IMR-90 (cell line): ENCODE measurements around the gene RILPL2. TPM values are rescaled to one million over a fixed set of nuclear protein-coding genes. Genes with fewer than 3 reads are reported as not detected.

ENCODE experiments used
- ATAC-seq: fragments of 200-7000 bp; cut with Tn5 transposase; 2 replicates; pipeline ENCODE4 v1.9.1; 2020; ENCODE audit warnings: low read depth, mild to moderate bottlenecking, moderate library complexity
- BruUV-seq: library from RNA; stranded (reverse); fragments of 400-500 nt; replicated peaks from 2 replicates; lab custom pipeline; 2021; lab: Mats Ljungman, UMichigan
- CTCF ChIA-PET: fragments of 300-600 bp; formaldehyde crosslinking; extraction: SDS; loops from one replicate; lab custom pipeline; 2021; ENCODE audit warnings: antibody characterized with exemption; lab: Yijun Ruan, JAX
- POLR2A ChIA-PET: fragments of 300-600 bp; sonication (Branson Sonifier 250); formaldehyde crosslinking; loops from one replicate; lab custom pipeline; 2022; ENCODE audit warnings: antibody characterized with exemption; ENCODE audit not compliant: unreplicated experiment; lab: Charles Lee
- DNase-seq: peaks from one replicate; pipeline ENCODE4 v3.0.0; 2013
- H2AFZ ChIP-seq: replicated peaks from 2 replicates; pipeline ENCODE3; 2013; ENCODE audit warnings: low read length, mild to moderate bottlenecking; ENCODE audit not compliant: poor library complexity
- H2AK5ac ChIP-seq: 2 replicates; pipeline ENCODE4 v1.6.1; 2013; ENCODE audit warnings: low read depth, low read length, inconsistent platforms
- H2AK9ac ChIP-seq: replicated peaks from 2 replicates; pipeline ENCODE3; 2013; ENCODE audit warnings: mild to moderate bottlenecking, low read depth, low read length, moderate library complexity; ENCODE audit not compliant: poor library complexity
- H2BK120ac ChIP-seq: 2 replicates; pipeline ENCODE4 v1.6.1; 2013; ENCODE audit warnings: low read depth, low read length, inconsistent platforms
- H2BK15ac ChIP-seq: 3 replicates; pipeline ENCODE4 v1.6.1; 2013; ENCODE audit warnings: low read depth, low read length, inconsistent platforms
- H2BK20ac ChIP-seq: 2 replicates; pipeline ENCODE4 v1.6.1; 2013; ENCODE audit warnings: low read depth, mild to moderate bottlenecking, inconsistent platforms, low read length, moderate library complexity
- H2BK5ac ChIP-seq: 2 replicates; pipeline ENCODE4 v1.6.1; 2013; ENCODE audit warnings: mild to moderate bottlenecking, low read depth, low read length, inconsistent platforms; ENCODE audit not compliant: poor library complexity, severe bottlenecking
- H3K14ac ChIP-seq: replicated peaks from 2 replicates; pipeline ENCODE4 v1.6.1; 2013; ENCODE audit warnings: low read depth, low read length, inconsistent platforms
- H3K18ac ChIP-seq: 2 replicates; pipeline ENCODE4 v1.6.1; 2013; ENCODE audit warnings: low read depth, low read length, control low read depth
- H3K23ac ChIP-seq: 2 replicates; pipeline ENCODE4 v1.6.1; 2013; ENCODE audit warnings: low read depth, low read length, inconsistent platforms
- H3K27ac ChIP-seq: 2 replicates; pipeline ENCODE4 v1.5.1; 2013; ENCODE audit warnings: mild to moderate bottlenecking, control low read depth, low read length; ENCODE audit not compliant: insufficient read depth
- H3K27me3 ChIP-seq: 2 replicates; pipeline ENCODE4 v1.6.1; 2013; ENCODE audit warnings: low read length; ENCODE audit not compliant: control insufficient read depth, insufficient read depth
- H3K36me3 ChIP-seq: 2 replicates; pipeline ENCODE4 v1.6.1; 2013; ENCODE audit warnings: low read length, mixed read lengths; ENCODE audit not compliant: control insufficient read depth, insufficient read depth
- H3K4ac ChIP-seq: 2 replicates; pipeline ENCODE4 v1.6.1; 2013; ENCODE audit warnings: low read depth, low read length, inconsistent platforms
- H3K4me1 ChIP-seq: 2 replicates; pipeline ENCODE4 v1.6.1; 2013; ENCODE audit warnings: low read length, mixed read lengths; ENCODE audit not compliant: control insufficient read depth, insufficient read depth
- H3K4me2 ChIP-seq: 2 replicates; pipeline ENCODE4 v1.6.1; 2013; ENCODE audit warnings: low read depth, mild to moderate bottlenecking, control low read depth, low read length, moderate library complexity
- H3K4me3 ChIP-seq: 2 replicates; pipeline ENCODE4 v1.5.1; 2013; ENCODE audit warnings: low read depth, mild to moderate bottlenecking, control low read depth, low read length, moderate library complexity; ENCODE audit not compliant: insufficient read depth
- H3K56ac ChIP-seq: 2 replicates; pipeline ENCODE4 v1.6.1; 2013; ENCODE audit warnings: low read length, inconsistent platforms; ENCODE audit not compliant: insufficient read depth; ENCODE audit errors: extremely low read depth
- H3K79me1 ChIP-seq, 2 experiments: 2 replicates each; pipeline ENCODE4 v1.6.1; 2013; ENCODE audit warnings: low read length in 2 of 2, inconsistent platforms in 1 of 2, low read depth in 1 of 2
- H3K9ac ChIP-seq: 2 replicates; pipeline ENCODE4 v1.6.1; 2013; ENCODE audit warnings: low read depth, low read length, control low read depth
- H3K9me1 ChIP-seq: 2 replicates; pipeline ENCODE4 v1.6.1; 2013; ENCODE audit warnings: low read length, inconsistent platforms; ENCODE audit not compliant: insufficient read depth
- H3K9me3 ChIP-seq: 2 replicates; pipeline ENCODE4 v1.6.1; 2013; ENCODE audit warnings: low read length; ENCODE audit not compliant: control insufficient read depth, insufficient read depth
- H4K20me1 ChIP-seq: 2 replicates; pipeline ENCODE4 v1.6.1; 2013; ENCODE audit warnings: low read length, inconsistent platforms; ENCODE audit not compliant: insufficient read depth
- H4K5ac ChIP-seq: 2 replicates; pipeline ENCODE4 v1.6.1; 2013; ENCODE audit warnings: mild to moderate bottlenecking, low read depth, low read length, control low read depth
- H4K8ac ChIP-seq, 2 experiments: 2 replicates each; pipeline ENCODE4 v1.6.1; 2013; ENCODE audit warnings: low read depth in 2 of 2, low read length in 2 of 2, control low read depth in 1 of 2, inconsistent platforms in 1 of 2
- H4K91ac ChIP-seq: 2 replicates; pipeline ENCODE4 v1.6.1; 2013; ENCODE audit warnings: low read depth, low read length, inconsistent platforms; ENCODE audit not compliant: insufficient read depth
- BHLHE40 ChIP-seq: fragments of 150-350 bp; IDR thresholded peaks from 2 replicates; pipeline ENCODE4 v1.6.1; 2016; ENCODE audit warnings: mild to moderate bottlenecking, low read depth, low read length
- CEBPB ChIP-seq: IDR thresholded peaks from 2 replicates; pipeline ENCODE4 v1.6.1; 2012; ENCODE audit warnings: low read depth, low read length, improper control_type of control experiment
- CHD1 ChIP-seq: IDR thresholded peaks from 2 replicates; pipeline ENCODE4 v1.6.1; 2012; ENCODE audit warnings: low read depth, low read length, improper control_type of control experiment
- FOS ChIP-seq: fragments of 150-350 bp; IDR thresholded peaks from 2 replicates; pipeline ENCODE4 v1.6.1; 2016; ENCODE audit warnings: low read depth, low read length
- MAFK ChIP-seq: IDR thresholded peaks from 2 replicates; pipeline ENCODE4 v1.6.1; 2012; ENCODE audit warnings: low read depth, low read length, improper control_type of control experiment
- MAZ ChIP-seq: IDR thresholded peaks from 2 replicates; pipeline ENCODE4 v1.6.1; 2012; ENCODE audit warnings: low read depth, mild to moderate bottlenecking, low read length, improper control_type of control experiment, moderate library complexity, borderline replicate concordance
- MXI1 ChIP-seq: IDR thresholded peaks from 2 replicates; pipeline ENCODE4 v1.6.1; 2012; ENCODE audit warnings: low read depth, mild to moderate bottlenecking, low read length, moderate library complexity, borderline replicate concordance
- NFE2L2 ChIP-seq: fragments of 150-350 bp; IDR thresholded peaks from 2 replicates; pipeline ENCODE4 v1.6.1; 2016; ENCODE audit warnings: low read depth, mild to moderate bottlenecking, low read length
- POLR2A ChIP-seq: IDR thresholded peaks from 2 replicates; pipeline ENCODE4 v1.6.1; 2012; ENCODE audit warnings: mild to moderate bottlenecking, low read depth, low read length
- RAD21 ChIP-seq: IDR thresholded peaks from 2 replicates; pipeline ENCODE4 v1.6.1; 2012; ENCODE audit warnings: low read length, improper control_type of control experiment
- RCOR1 ChIP-seq: IDR thresholded peaks from 2 replicates; pipeline ENCODE4 v1.6.1; 2012; ENCODE audit warnings: mild to moderate bottlenecking, low read length, improper control_type of control experiment; ENCODE audit not compliant: insufficient replicate concordance
- RFX5 ChIP-seq: IDR thresholded peaks from 2 replicates; pipeline ENCODE4 v1.8.0; 2012; ENCODE audit warnings: low read depth, mild to moderate bottlenecking, low read length, moderate library complexity
- SMC3 ChIP-seq: fragments of 150-350 bp; IDR thresholded peaks from 2 replicates; pipeline ENCODE4 v1.6.1; 2016; ENCODE audit warnings: low read depth, mild to moderate bottlenecking, antibody characterized with exemption, low read length, moderate library complexity
- WGBS, 2 experiments: methylation state at CpG; one replicate each; pipeline versions ENCODE4 v1.1.5 to v1.1.7; 2013; ENCODE audit warnings: missing lambda C conversion rate in 2 of 2; ENCODE audit not compliant: insufficient read length in 1 of 2; ENCODE audit errors: extremely low coverage in 2 of 2; 5-methylcytosine and 5-hydroxymethylcytosine counted together
- dilution Hi-C: fragments of 300-500 bp; cut with HindIII; formaldehyde crosslinking; loops from one replicate; pipeline ENCODE4 v1.14.3; 2018; ENCODE audit warnings: low sequenced_read_pairs; ENCODE audit not compliant: unreplicated experiment
- in situ Hi-C: fragments of 300-500 bp; cut with MboI; formaldehyde crosslinking; loops from 3 replicates; pipeline ENCODE4 v1.14.3; 2019; ENCODE audit warnings: low sequenced_read_pairs, inconsistent platforms, mixed read lengths
- intact Hi-C: fragments of 100-400 bp; cut with micrococcal nuclease; formaldehyde crosslinking; loops from 2 replicates; pipeline ENCODE4 v1.10.0; 2022
- polyA plus RNA-seq, 3 experiments: library from polyadenylated mRNA; depleted of rRNA; stranded (reverse); fragments of >200 nt; gene quantifications; 2 replicates each; pipeline ENCODE4 v1.2.3, GENCODE V29; 2012; ENCODE audit warnings: low replicate concordance in 1 of 3
- total RNA-seq: library from RNA; depleted of rRNA; stranded (reverse); fragments of >200 nt; gene quantifications from 2 replicates; pipeline ENCODE4 v1.2.3, GENCODE V29; 2012
- TF ChIP-seq, protein P1 (sequence below): fragments of 150-350 bp; IDR thresholded peaks from 2 replicates; pipeline ENCODE4 v1.6.1; 2016; ENCODE audit warnings: low read depth, mild to moderate bottlenecking, low read length, moderate library complexity, borderline replicate concordance
- TF ChIP-seq, protein P2 (sequence below): fragments of 150-350 bp; IDR thresholded peaks from 2 replicates; pipeline ENCODE4 v1.6.1; 2017; ENCODE audit warnings: mild to moderate bottlenecking, antibody characterized with exemption, low read length, low read depth
- TF ChIP-seq, protein P3 (sequence below): conservative IDR thresholded peaks from 2 replicates; pipeline ENCODE4 v1.5.1; 2012; ENCODE audit warnings: mild to moderate bottlenecking, low read depth, low read length, improper control_type of control experiment

RILPL2 gene
- total and polyA plus RNA-seq, 2 of the 4 experiments (the other 2 are of a cell fraction): 1.8 to 2.2 TPM

DNA sequence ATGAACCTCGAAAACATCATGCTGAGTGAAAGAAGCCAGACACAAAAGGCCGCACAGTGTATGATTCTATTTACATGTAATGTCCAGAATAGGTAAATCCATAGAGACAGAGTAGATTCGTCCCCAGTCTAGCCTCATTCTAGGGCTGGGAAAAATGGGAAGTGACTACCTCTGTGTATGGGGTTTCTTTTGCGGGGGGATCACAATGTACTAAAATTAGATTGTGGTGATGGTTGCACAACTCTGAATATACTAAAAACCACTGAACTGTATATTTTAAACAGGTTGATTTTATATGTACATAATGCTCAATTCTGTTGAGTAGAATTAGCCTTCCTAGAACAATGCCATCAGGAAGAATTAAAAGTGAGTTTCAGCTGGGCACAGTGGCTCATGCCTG lies 6.3 kb upstream of the RILPL2 start:
- Histone ChIP-seq H3K9me1 (0 out of 2 replicates have a peak, but pooled peaks cover 2% of the 10 kb centered on the region), H3K9ac (no peak overlapping the region), H3K4ac (no peak overlapping the region), H4K8ac (no peak overlapping the region), H2AK9ac (no peak overlapping the region), H3K9me3 (no peaks in the 10 kb centered on the region), H3K56ac (no peak overlapping the region), H2AFZ (no peak overlapping the region), H4K91ac (no peak overlapping the region), H2BK15ac (no peak overlapping the region), H3K79me1 (no peaks in the 10 kb centered on the region), H3K4me1 (peaks cover 7% of the 10 kb centered on the region; the same call in 1 of the 2 replicates), H2BK5ac (no peak overlapping the region), H3K27ac (no peak overlapping the region), H2AK5ac (no peak overlapping the region), H2BK120ac (no peak overlapping the region), H3K18ac (no peak overlapping the region), H3K27me3 (no peaks in the 10 kb centered on the region), H3K14ac (no peak overlapping the region), H3K23ac (no peak overlapping the region), H3K36me3 (no peaks in the 10 kb centered on the region), H4K20me1 (no peaks in the 10 kb centered on the region), H3K4me3 (no peak overlapping the region), H4K5ac (no peak overlapping the region), H2BK20ac (no peak overlapping the region), H3K4me2 (no peak overlapping the region)
- no peak for DNase-seq
- no peak for TF ChIP-seq RFX5
- TF ChIP-seq MAZ: no peak
- TF ChIP-seq CEBPB: no peak
- no peak for TF ChIP-seq POLR2A
- TF ChIP-seq, protein P1, sequence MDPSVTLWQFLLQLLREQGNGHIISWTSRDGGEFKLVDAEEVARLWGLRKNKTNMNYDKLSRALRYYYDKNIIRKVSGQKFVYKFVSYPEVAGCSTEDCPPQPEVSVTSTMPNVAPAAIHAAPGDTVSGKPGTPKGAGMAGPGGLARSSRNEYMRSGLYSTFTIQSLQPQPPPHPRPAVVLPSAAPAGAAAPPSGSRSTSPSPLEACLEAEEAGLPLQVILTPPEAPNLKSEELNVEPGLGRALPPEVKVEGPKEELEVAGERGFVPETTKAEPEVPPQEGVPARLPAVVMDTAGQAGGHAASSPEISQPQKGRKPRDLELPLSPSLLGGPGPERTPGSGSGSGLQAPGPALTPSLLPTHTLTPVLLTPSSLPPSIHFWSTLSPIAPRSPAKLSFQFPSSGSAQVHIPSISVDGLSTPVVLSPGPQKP: no peak
- TF ChIP-seq FOS: no peak
- TF ChIP-seq, protein P2, sequence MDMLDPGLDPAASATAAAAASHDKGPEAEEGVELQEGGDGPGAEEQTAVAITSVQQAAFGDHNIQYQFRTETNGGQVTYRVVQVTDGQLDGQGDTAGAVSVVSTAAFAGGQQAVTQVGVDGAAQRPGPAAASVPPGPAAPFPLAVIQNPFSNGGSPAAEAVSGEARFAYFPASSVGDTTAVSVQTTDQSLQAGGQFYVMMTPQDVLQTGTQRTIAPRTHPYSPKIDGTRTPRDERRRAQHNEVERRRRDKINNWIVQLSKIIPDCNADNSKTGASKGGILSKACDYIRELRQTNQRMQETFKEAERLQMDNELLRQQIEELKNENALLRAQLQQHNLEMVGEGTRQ: no peak
- no peak for TF ChIP-seq RAD21
- no peak for TF ChIP-seq NFE2L2
- no peak for TF ChIP-seq MAFK
- TF ChIP-seq, protein P3, sequence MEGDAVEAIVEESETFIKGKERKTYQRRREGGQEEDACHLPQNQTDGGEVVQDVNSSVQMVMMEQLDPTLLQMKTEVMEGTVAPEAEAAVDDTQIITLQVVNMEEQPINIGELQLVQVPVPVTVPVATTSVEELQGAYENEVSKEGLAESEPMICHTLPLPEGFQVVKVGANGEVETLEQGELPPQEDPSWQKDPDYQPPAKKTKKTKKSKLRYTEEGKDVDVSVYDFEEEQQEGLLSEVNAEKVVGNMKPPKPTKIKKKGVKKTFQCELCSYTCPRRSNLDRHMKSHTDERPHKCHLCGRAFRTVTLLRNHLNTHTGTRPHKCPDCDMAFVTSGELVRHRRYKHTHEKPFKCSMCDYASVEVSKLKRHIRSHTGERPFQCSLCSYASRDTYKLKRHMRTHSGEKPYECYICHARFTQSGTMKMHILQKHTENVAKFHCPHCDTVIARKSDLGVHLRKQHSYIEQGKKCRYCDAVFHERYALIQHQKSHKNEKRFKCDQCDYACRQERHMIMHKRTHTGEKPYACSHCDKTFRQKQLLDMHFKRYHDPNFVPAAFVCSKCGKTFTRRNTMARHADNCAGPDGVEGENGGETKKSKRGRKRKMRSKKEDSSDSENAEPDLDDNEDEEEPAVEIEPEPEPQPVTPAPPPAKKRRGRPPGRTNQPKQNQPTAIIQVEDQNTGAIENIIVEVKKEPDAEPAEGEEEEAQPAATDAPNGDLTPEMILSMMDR: no peak
- TF ChIP-seq BHLHE40: no peak
- no peak for TF ChIP-seq SMC3
- TF ChIP-seq MXI1: no peak
- no peak for TF ChIP-seq RCOR1
- no peak for TF ChIP-seq CHD1
- BruUV-seq: no TSS peak
- ATAC-seq: no peak
- CTCF ChIA-PET: no interaction called here
- intact Hi-C loops (no loop called here), dilution Hi-C loops (no loop called here), in situ Hi-C loops (no loop called here)
- POLR2A ChIA-PET: no interaction called here
- no CpG with 5 or more reads among the region's 4 CpGs for WGBS, 2 experiments
